HepG2 (cell line): ENCODE measurements around the gene ITCH. TPM values are rescaled to one million over a fixed set of nuclear protein-coding genes. Genes with fewer than 3 reads are reported as not detected.

Source experiments
- ARID3A ChIP-seq: IDR thresholded peaks from 2 replicates; pipeline ENCODE4 v1.6.1; 2012; ENCODE audit warnings: low read depth, low read length, improper control_type of control experiment
- EEA1 ChIP-seq: sonication (generic); formaldehyde crosslinking; IDR thresholded peaks from 2 replicates; pipeline ENCODE4 v1.5.1; 2020; ENCODE audit warnings: mild to moderate bottlenecking, missing genetic modification reagents, borderline replicate concordance
- GATA4 ChIP-seq: sonication (generic); IDR thresholded peaks from 2 replicates; pipeline ENCODE4 v1.6.1; 2016; ENCODE audit warnings: antibody characterized with exemption, low read depth, borderline replicate concordance
- MED13 ChIP-seq: sonication (generic); formaldehyde crosslinking; IDR thresholded peaks from 2 replicates; pipeline ENCODE4 v1.5.0; 2020; ENCODE audit warnings: missing genetic modification reagents
- POLR2AphosphoS2 ChIP-seq: IDR thresholded peaks from 2 replicates; pipeline ENCODE4 v1.6.1; 2011; ENCODE audit warnings: low read depth, low read length, improper control_type of control experiment
- SP1 ChIP-seq, 2 experiments: fragments of 450-650 bp in 1 of 2; sonication (generic) in 1 of 2; formaldehyde crosslinking in 1 of 2; IDR thresholded peaks; 2 replicates each; pipeline versions ENCODE4 v1.4.0 to v1.6.1; 2016 to 2020; ENCODE audit warnings: missing genetic modification reagents in 1 of 2
- TEAD3 ChIP-seq: optimal IDR thresholded peaks from 2 replicates; pipeline ENCODE3; 2016; ENCODE audit warnings: borderline replicate concordance
- ZBTB44 ChIP-seq: sonication (generic); formaldehyde crosslinking; IDR thresholded peaks from 2 replicates; pipeline ENCODE4 v1.4.0; 2020; ENCODE audit warnings: missing genetic modification reagents
- ZFP36L2 ChIP-seq: sonication (generic); formaldehyde crosslinking; IDR thresholded peaks from 2 replicates; pipeline ENCODE4 v1.4.0; 2020; ENCODE audit warnings: missing genetic modification reagents
- ZNF205 ChIP-seq: IDR thresholded peaks from 2 replicates; pipeline ENCODE4 v1.6.1; 2018; ENCODE audit warnings: missing biosample characterization, missing genetic modification reagents
- ZNF24 ChIP-seq: fragments of 450-650 bp; IDR thresholded peaks from 2 replicates; pipeline ENCODE4 v1.6.1; 2017; ENCODE audit warnings: antibody characterized with exemption, mild to moderate bottlenecking
- polyA plus RNA-seq, 8 experiments: library from polyadenylated mRNA; depleted of rRNA in 3 of 8; stranded (reverse) in 7 of 8; unstranded in 1 of 8; fragments of >200 nt; fragmentation: Illumina TruSeq in 4 of 8; extraction: Trizol in 4 of 8; gene quantifications; 2 replicates each; pipeline versions ENCODE4 v1.2.1 to v1.2.3, GENCODE V29; 2011 to 2016; ENCODE audit warnings: low read depth in 4 of 8, missing spikeins in 1 of 8, mixed read lengths in 1 of 8; ENCODE audit not compliant: insufficient read depth in 1 of 8
- total RNA-seq, 5 experiments: library from RNA; depleted of rRNA; stranded (reverse); fragments of >200 nt; fragmentation: Illumina TruSeq; extraction: Trizol; gene quantifications; 2 replicates each; pipeline ENCODE4 v1.2.3, GENCODE V29; 2016; ENCODE audit warnings: low read depth in 1 of 5

Gene ITCH
- total and polyA plus RNA-seq, 2 of the 13 experiments (the other 11 are each of a cell fraction or from before 2014, with no cell fraction given): 20.5 to 112 TPM

GRCh38 chr20:34334654-34335407, 28.2 kb upstream of the ITCH start (continued):
- TF ChIP-seq ZBTB44 (CRISPR knock-in tag) (no peak), ARID3A (no peak), MED13 (CRISPR knock-in tag) (no peak), TEAD3 (CRISPR knock-in tag) (no peak), EEA1 (CRISPR knock-in tag) (no peak), POLR2AphosphoS2 (no peak), ZFP36L2 (CRISPR knock-in tag) (no peak), SP1 (IDR thresholded peaks at IDR 0.05) (no peak), SP1 (CRISPR knock-in tag; IDR thresholded peaks at IDR 0.05) (no peak), GATA4 (no peak), ZNF24 (peak; percentile 75; the same call in 1 of the 2 replicates), ZNF205 (CRISPR knock-in tag) (no peak)
